Fibroblast of skin of right biceps (primary cell): ENCODE data around the gene SMIM34.
"Not testable (repeated sequence)": the region's sequence is repeated elsewhere in the genome, so short reads cannot be mapped to it uniquely, and the experiment has no call there.

Source experiments
- DNase-seq: peaks from one replicate; pipeline ENCODE4 v3.0.0-alpha.2; 2013

The SMIM34 gene, protein sequence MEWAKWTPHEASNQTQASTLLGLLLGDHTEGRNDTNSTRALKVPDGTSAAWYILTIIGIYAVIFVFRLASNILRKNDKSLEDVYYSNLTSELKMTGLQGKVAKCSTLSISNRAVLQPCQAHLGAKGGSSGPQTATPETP

DNA sequence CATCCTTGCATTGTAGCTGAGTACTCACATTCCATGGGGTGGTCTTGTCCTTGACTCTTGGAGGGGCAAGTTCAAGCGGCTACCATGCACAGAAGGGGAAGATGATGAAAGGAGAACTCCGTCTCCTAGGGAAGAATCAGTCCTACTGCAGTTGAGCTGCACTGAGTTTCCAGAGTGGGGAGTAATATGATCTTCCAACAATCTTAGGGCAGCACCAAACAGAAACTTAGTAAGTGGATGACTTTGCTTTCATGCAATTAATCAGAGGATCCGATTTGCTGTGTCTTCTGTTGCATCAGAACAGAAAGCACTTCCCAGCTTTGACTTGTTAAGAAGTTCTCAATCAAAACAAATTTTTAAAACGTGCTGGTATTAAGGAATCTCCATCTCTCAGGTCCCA is at the start of gene SMIM34:
SMIM34 (minus strand) TSS at position 147 of the 400 bp plus-strand sequence; CDS start at position 35, 112 bp downstream.
- DNase-seq: not testable (repeated sequence)

DNA sequence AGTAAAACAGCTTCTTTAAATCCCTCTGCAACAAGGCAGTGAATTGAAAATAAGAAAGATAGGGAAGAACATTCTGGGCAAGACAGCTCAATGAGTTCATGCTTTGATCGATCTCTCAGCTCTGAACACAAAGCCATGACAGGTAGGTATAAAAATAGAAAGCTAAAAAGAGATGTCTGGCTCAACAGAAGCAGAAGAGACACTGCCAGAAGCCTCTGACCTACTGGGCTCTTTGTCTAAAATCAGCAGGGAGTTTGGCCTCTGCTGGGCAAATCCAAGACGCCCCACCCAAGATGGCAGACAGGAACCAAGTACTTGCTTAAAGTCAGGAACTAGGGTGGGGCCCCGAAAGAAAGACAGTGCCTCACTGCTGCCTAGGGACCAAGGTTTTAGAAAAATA is 43.6 kb upstream of the SMIM34 start:
- not testable (repeated sequence) for DNase-seq

DNA sequence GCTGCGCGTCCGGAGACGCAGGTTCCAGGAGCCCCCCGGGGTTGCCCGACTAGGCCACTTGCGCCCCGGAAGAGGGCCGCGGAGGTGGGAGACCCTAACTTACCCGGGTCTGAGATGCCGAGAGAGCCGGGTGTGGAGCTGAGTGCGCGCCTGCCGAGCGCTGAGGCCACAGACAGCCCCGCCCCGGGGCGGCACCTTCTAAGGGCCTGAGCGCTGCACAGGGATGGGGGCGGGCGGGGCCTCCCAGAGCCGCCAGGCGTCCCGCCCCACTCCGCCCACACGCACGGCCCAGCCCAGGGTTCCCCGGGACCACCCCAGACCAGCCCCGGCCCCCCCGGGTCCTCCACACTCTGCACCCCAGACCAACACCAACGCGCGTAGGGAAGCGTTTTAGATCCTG is 35.7 kb upstream of the SMIM34 start:
- DNase-seq: not testable (repeated sequence)

GRCh38 chr21:34458266-34458665 is 34.5 kb upstream of the SMIM34 start:
- DNase-seq: not testable (repeated sequence)

- not testable (repeated sequence) for DNase-seq
Measured at GRCh38 chr21:34456180-34456579, 32.4 kb upstream of the SMIM34 start.

DNA sequence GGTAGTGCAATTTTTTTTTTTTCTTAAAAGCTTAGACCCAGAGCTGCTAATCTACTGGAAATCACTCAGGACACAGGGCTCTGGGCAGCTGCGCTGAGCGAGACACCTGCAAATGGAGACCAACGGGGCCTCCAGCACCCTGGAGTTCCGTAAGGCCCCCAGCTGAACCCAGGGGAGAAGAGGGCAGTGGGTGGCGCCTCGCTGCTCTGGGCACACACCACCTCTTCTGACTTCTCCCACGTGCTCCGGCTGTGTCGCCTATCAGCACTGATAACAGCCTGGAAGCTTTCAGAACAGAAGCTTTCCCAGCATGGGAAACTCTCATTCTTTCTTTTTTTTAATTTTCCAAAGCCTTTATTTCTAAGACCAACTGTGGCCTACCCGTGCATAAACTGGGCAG is 31.9 kb upstream of the SMIM34 start:
- not testable (repeated sequence) for DNase-seq

- not testable (repeated sequence) for DNase-seq
Measured at GRCh38 chr21:34447018-34447417, 23.3 kb upstream of the SMIM34 start.

GRCh38 chr21:34443486-34443885 is 19.7 kb upstream of the SMIM34 start:
- not testable (repeated sequence) for DNase-seq

- not testable (repeated sequence) for DNase-seq
Measured at GRCh38 chr21:34429710-34430109, 6.0 kb upstream of the SMIM34 start.

DNA sequence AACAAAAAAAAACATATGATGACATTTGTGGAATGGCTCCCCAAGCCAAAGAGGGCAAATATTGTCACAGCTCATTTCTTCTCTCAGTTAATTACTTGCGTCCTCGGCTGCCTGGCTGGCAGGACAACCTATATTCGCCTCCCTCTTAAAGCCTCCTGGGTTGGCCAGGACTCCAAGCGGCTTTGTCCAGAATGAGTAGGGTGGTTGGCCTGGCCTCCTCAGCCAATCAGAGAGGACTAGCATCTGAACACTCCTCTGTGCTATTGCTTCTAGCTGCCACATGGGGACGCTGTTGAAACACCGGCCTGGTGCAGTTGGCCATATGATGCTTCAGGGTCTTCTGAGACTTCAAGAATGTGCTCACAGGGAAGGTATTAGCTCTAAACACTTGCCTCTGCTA is 4.7 kb upstream of the SMIM34 start:
- not testable (repeated sequence) for DNase-seq

- not testable (repeated sequence) for DNase-seq
Measured at GRCh38 chr21:34427339-34427738, 3.6 kb upstream of the SMIM34 start.

- DNase-seq: not testable (repeated sequence)
Measured at GRCh38 chr21:34417448-34418077, 6.2 kb downstream of the SMIM34 start.

GRCh38 chr21:34407294-34407693 is 16.5 kb downstream of the SMIM34 start:
- DNase-seq: not testable (repeated sequence)

GRCh38 chr21:34406676-34407075 is 17.1 kb downstream of the SMIM34 start:
- DNase-seq: not testable (repeated sequence)

GRCh38 chr21:34406102-34406501 is 17.6 kb downstream of the SMIM34 start:
- DNase-seq: not testable (repeated sequence)

DNA sequence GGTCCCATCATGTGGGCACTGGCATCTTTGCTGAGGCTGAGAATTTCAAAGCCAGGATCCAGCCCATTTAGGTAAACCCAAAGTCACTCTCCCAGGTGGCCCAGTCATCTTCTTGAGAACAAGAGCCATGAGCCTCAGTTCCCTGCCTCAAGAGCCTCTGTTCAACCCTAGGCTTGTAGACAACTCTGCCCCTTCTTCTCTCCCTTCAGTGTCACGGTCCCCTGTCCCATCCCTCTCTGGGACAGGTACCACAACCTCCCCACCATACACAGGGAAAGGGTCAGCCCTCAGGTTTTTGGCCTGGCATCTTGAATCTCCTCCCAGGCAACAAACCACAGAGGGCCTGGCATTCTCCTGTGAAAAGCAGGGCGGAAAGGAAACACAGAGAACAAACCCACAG is 18.1 kb downstream of the SMIM34 start:
- DNase-seq: not testable (repeated sequence)

DNA sequence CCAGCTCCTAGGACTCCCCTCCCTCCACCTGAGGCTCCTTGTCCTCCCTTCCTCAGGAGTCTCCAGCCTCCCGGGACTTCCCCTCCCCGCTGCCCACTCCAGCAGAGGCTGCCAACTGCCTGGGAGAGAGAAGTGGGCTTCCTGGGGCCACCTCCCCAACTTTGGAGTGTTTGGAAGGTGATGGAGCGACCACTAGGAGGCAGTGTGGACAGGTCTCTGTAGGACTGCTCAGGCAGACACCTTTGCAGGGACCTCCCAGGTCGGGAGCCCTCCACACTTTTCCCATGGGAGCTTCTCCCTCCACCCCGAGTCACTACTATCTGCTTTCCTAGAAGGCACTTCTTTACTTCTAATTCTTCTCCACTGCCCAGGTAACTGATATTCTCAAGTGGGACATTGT is 19.0 kb downstream of the SMIM34 start:
- not testable (repeated sequence) for DNase-seq

- DNase-seq: not testable (repeated sequence)
Measured at GRCh38 chr21:34400522-34400921, 23.2 kb downstream of the SMIM34 start.

DNA sequence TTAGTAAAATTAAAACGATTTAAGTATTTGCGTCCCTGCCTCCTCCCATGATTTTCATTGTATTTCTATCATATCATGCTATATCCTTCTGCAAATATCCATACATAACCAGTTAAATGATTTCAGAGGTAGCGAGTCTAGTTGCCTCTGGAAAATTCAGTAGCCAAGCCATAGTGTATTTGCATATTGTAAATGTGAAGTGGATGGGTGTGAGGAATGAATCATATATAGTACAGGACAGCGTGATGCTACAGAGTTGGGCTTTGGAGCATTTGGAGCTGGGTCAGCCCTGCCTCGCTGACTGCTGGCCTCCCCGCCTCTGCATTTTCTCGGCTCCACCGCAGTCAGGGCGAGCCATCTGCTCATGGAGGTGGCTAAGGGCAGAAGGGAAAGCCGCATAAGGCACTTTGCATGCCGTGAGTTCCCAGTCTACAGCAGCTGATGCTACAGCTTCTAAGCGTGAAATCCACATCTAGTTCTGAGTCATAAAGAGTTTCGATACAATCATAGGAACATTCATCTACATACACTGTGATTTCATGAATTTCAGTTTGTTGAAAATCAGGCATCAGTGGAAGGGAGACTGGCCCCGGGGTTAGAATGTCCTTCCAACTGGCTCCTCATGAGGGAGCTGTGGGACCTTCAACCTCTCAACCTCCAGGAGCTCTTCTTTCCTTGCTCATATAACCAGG is 39.9 kb downstream of the SMIM34 start:
- DNase-seq: not testable (repeated sequence)

GRCh38 chr21:34383138-34383537 is 40.6 kb downstream of the SMIM34 start:
- DNase-seq: not testable (repeated sequence)

GRCh38 chr21:34375619-34375972 is 48.2 kb downstream of the SMIM34 start:
- not testable (repeated sequence) for DNase-seq

GRCh38 chr21:34374940-34375618 is 48.7 kb downstream of the SMIM34 start, which contains the start of gene SMIM11:
Gene SMIM11, plus strand, starts transcription at chr21:34375507. Its CDS starts 3,998 bp downstream, at chr21:34379505.
- DNase-seq: not testable (repeated sequence)

DNA sequence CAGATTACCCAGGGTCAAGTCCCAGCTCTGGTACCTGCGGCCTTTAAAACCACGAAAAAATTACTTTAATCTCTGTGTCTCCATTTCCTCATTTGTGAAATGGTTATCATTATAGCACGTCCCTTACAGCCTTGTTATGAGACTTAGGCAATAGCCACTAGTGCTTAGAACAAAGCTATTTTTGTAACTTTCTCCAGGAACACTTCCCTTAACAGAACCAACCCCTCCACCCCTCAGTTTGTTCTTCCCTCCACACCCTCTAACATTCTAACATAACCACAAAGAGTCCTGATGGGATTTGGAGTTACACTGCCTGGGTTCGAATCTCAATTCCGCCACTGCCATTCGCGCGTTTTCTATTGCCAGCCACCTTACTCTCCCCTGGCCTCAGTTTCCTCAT is 49.3 kb downstream of the SMIM34 start:
- DNase-seq: not testable (repeated sequence)
